Vagina (tissue), 2 donors: ENCODE measurements around the gene LAMA2. TPM values are rescaled to one million over a fixed set of nuclear protein-coding genes. Genes with fewer than 3 reads are reported as not detected.

Experiments
- DNase-seq, 2 donors: peaks; one replicate each; pipeline ENCODE4 v3.0.0-alpha.2; 2017; ENCODE audit errors: extremely low spot score in 2 of 2
- H3K27ac ChIP-seq: fragments of 200-600 bp; sonication (generic); one replicate; pipeline ENCODE4 v1.5.1; 2019
- H3K27me3 ChIP-seq: fragments of 200-600 bp; sonication (generic); one replicate; pipeline ENCODE4 v1.5.1; 2019
- H3K36me3 ChIP-seq, 2 donors: fragments of 200-600 bp; sonication (generic); one replicate each; pipeline ENCODE4 v1.5.1; 2017 to 2019
- H3K4me1 ChIP-seq: fragments of 200-600 bp; sonication (generic); one replicate; pipeline ENCODE4 v1.5.1; 2019
- H3K4me3 ChIP-seq, 2 donors: fragments of 200-600 bp; sonication (generic); 1 replicate in 1 of 2; 2 replicates in 1 of 2; pipeline ENCODE4 v1.5.1; 2016 to 2019
- H3K9me3 ChIP-seq: fragments of 200-600 bp; sonication (generic); one replicate; pipeline ENCODE4 v1.5.1; 2019
- CTCF ChIP-seq, 3 experiments: fragments of 450-650 bp in 2 of 3; fragments of 200-600 bp in 1 of 3; sonication (generic) in 1 of 3; IDR thresholded peaks; one replicate each; pipeline ENCODE4 v1.5.1; 2017 to 2019; ENCODE audit warnings: antibody characterized with exemption in 3 of 3, mild to moderate bottlenecking in 2 of 3, moderate library complexity in 2 of 3
- POLR2A ChIP-seq, 2 donors: fragments of 450-650 bp; IDR thresholded peaks; one replicate each; pipeline ENCODE4 v1.6.1; 2017; ENCODE audit warnings: antibody characterized with exemption in 2 of 2, mild to moderate bottlenecking in 2 of 2, moderate library complexity in 2 of 2
- POLR2AphosphoS5 ChIP-seq, 2 donors: sonication (generic); formaldehyde crosslinking; IDR thresholded peaks; one replicate each; pipeline ENCODE4 v1.9.0; 2017; ENCODE audit warnings: antibody characterized with exemption in 2 of 2, mild to moderate bottlenecking in 2 of 2, low read depth in 1 of 2; ENCODE audit not compliant: insufficient read depth in 1 of 2
- intact Hi-C: fragments of 100-400 bp; cut with DNase I; formaldehyde crosslinking; loops from one replicate; pipeline ENCODE4 v1.15.1; 2023
- total RNA-seq: library from RNA; depleted of rRNA; stranded (reverse); fragments of >200 nt; gene quantifications from one replicate; pipeline ENCODE4 v1.2.3, GENCODE V29; 2016

LAMA2 gene
- total RNA-seq, 1 donor from 2014 or later, result 91.1 TPM

- no peak overlapping the region for H3K27ac ChIP-seq
- no peak for TF ChIP-seq POLR2AphosphoS5 (IDR thresholded peaks at IDR 0.05; ENCODE audit: insufficient read depth in 1 of 2, low read depth in 1 of 2)
- TF ChIP-seq POLR2A (IDR thresholded peaks at IDR 0.05), result no peak
- TF ChIP-seq CTCF (IDR thresholded peaks at IDR 0.05), result no peak
- H3K4me1 ChIP-seq, result no peaks in the 10 kb centered on the region
- H3K4me3 ChIP-seq, result no peak overlapping the region
- H3K36me3 ChIP-seq, result no peaks in the 10 kb centered on the region
- intact Hi-C loops, result no loop called here
- no peaks in the 10 kb centered on the region for H3K9me3 ChIP-seq
- no peak for DNase-seq
- H3K27me3 ChIP-seq, result no peaks in the 10 kb centered on the region
Measured at GRCh38 chr6:129008591-129008990, 125.7 kb downstream of the LAMA2 start.

GRCh38 chr6:129009851-129010250, 126.9 kb downstream of the LAMA2 start:
- Histone ChIP-seq H3K27me3 (no peaks in the 10 kb centered on the region), H3K36me3 (no peaks in the 10 kb centered on the region), H3K4me3 (no peak overlapping the region), H3K4me1 (no peaks in the 10 kb centered on the region), H3K9me3 (no peaks in the 10 kb centered on the region), H3K27ac (no peak overlapping the region)
- no peak for DNase-seq
- intact Hi-C loops, result no loop called here
- TF ChIP-seq CTCF (IDR thresholded peaks at IDR 0.05), result no peak
- TF ChIP-seq POLR2AphosphoS5 (IDR thresholded peaks at IDR 0.05; ENCODE audit: insufficient read depth in 1 of 2, low read depth in 1 of 2), result no peak
- TF ChIP-seq POLR2A (IDR thresholded peaks at IDR 0.05), result no peak

GRCh38 chr6:129014302-129014701, 131.4 kb downstream of the LAMA2 start:
- TF ChIP-seq POLR2A (IDR thresholded peaks at IDR 0.05) (no peak), POLR2AphosphoS5 (IDR thresholded peaks at IDR 0.05; ENCODE audit: insufficient read depth in 1 of 2, low read depth in 1 of 2) (no peak), CTCF (IDR thresholded peaks at IDR 0.05) (no peak)
- Histone ChIP-seq H3K27me3 (no peaks in the 10 kb centered on the region), H3K27ac (no peak overlapping the region), H3K36me3 (no peaks in the 10 kb centered on the region), H3K4me3 (no peak overlapping the region), H3K9me3 (no peaks in the 10 kb centered on the region), H3K4me1 (no peaks in the 10 kb centered on the region)
- no peak for DNase-seq
- intact Hi-C loops, result no loop called here

GRCh38 chr6:129015721-129016120, 132.8 kb downstream of the LAMA2 start:
- no peak for DNase-seq
- no peaks in the 10 kb centered on the region for H3K4me1 ChIP-seq
- H3K9me3 ChIP-seq, result no peaks in the 10 kb centered on the region
- no peak overlapping the region for H3K27ac ChIP-seq
- H3K4me3 ChIP-seq, result no peak overlapping the region
- TF ChIP-seq POLR2A (IDR thresholded peaks at IDR 0.05) (no peak), POLR2AphosphoS5 (IDR thresholded peaks at IDR 0.05; ENCODE audit: insufficient read depth in 1 of 2, low read depth in 1 of 2) (no peak), CTCF (IDR thresholded peaks at IDR 0.05) (no peak)
- intact Hi-C loops, result no loop called here
- H3K36me3 ChIP-seq, result no peaks in the 10 kb centered on the region
- H3K27me3 ChIP-seq, result no peaks in the 10 kb centered on the region

- H3K36me3 ChIP-seq, result no peaks in the 10 kb centered on the region
- H3K9me3 ChIP-seq, result no peaks in the 10 kb centered on the region
- no peak overlapping the region for H3K4me3 ChIP-seq
- no peak for TF ChIP-seq CTCF (IDR thresholded peaks at IDR 0.05)
- TF ChIP-seq POLR2AphosphoS5 (IDR thresholded peaks at IDR 0.05; ENCODE audit: insufficient read depth in 1 of 2, low read depth in 1 of 2), result no peak
- no peak for TF ChIP-seq POLR2A (IDR thresholded peaks at IDR 0.05)
- no peaks in the 10 kb centered on the region for H3K27me3 ChIP-seq
- intact Hi-C loops, result no loop called here
- no peak for DNase-seq
- no peaks in the 10 kb centered on the region for H3K4me1 ChIP-seq
- no peak overlapping the region for H3K27ac ChIP-seq
Measured at GRCh38 chr6:129016844-129017243, 133.9 kb downstream of the LAMA2 start.
